Measurements from ENCODE around the gene HOXA2.

The HOXA2 gene

DNA sequence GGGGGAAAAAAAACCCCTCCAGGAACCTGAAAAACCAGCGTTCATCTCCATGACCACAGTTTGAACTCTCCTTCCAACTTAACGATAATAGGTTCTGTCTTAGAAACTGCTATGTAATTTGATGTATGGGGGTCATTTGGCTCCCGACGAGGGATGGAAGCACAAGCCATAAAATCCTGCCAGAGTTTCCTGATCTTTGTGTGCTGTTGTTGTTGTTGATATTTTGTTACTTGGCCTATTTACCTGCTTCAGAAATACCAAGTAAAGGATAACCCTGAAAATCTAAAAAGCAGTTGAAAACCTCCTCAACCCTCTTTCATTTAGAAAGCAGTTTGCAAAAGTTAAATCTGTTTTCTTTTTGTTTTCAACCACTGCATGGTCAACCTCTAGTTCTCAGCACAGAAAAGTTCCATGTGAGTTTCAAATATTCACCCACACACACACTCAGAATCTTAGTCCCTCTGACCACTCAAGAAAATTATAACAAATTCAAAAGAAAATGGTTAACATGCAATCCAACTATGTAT is 9.3 kb upstream of the HOXA2 start:
- no peak for DNase-seq (ENCODE audit: low read depth)

DNA sequence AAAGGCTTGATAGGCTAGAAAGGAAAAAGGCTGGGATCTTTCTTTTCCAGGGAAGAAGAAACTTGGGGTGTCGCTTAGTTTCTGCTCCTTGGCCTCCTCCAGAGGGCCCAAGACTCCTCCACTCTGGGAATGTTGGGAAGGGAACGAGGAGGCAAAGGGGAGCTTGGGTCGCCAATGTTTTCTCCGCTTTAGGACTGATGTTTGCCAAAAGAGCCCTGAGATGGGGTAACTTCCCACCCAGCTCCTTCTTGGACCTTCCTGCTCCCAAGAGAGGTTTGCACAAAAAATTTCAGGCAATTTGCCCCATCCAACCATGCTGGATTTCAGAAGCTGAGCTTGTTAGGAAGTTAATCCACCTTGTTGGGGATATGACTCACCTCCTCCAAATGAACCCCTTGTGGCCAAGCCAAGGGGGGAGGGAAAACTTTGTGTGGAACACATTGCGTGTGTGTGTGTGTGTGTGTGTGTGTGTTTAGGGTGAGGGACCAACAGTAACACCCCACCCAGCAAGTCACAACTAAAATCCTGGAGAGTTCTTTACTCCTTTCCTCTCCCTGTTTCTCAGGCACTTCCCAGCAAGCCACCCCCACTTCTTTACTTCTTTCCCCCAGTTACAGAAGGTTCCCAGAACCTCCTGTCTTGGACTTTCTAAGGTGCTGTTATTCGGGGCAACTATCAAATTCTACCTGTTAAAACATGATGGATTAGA is 8.7 kb upstream of the HOXA2 start:
- DNase-seq (ENCODE audit: low read depth) = no peak

DNA sequence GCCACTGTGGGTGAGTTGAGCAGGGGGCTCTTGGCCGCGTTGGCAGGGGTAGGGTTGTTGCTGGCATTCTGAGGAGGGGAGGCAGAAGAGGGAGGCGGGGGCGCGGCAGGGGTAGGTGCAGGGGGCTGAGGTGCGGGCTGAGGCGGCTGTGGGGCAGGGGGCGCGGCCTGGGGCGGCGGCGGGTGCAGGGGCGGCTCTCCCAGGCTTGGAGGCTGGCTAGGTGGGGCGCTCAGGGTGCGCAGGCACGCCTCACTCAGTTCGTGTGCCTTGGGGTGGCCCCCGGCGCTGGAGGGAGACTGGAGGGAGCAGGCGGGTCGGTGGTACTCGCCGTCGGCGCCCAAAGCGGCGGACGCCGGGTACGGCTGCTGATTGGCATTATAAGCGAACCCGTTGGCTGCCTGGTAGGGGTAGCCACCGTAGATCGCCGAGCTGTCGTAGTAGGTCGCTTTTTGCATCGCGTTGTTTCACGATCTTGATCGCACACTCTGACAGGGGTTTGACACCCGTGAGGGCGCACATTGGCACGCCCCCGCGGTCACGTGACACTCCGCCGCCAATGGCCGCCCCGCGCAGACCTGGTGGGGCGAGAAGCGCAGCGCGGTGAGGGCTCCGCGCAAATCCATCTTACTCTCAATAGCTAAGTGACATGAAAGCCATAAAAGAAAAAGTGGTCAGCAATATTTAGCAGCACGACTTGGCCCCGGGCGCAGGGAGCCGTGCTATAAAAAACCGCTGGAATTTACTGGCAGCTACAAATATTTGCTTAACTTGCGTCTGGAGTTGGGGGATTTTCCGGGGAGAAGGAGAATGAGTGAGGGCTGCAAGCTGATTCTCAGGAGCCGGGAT is 7.9 kb upstream of the HOXA2 start:
- no peak for DNase-seq (ENCODE audit: low read depth)

DNA sequence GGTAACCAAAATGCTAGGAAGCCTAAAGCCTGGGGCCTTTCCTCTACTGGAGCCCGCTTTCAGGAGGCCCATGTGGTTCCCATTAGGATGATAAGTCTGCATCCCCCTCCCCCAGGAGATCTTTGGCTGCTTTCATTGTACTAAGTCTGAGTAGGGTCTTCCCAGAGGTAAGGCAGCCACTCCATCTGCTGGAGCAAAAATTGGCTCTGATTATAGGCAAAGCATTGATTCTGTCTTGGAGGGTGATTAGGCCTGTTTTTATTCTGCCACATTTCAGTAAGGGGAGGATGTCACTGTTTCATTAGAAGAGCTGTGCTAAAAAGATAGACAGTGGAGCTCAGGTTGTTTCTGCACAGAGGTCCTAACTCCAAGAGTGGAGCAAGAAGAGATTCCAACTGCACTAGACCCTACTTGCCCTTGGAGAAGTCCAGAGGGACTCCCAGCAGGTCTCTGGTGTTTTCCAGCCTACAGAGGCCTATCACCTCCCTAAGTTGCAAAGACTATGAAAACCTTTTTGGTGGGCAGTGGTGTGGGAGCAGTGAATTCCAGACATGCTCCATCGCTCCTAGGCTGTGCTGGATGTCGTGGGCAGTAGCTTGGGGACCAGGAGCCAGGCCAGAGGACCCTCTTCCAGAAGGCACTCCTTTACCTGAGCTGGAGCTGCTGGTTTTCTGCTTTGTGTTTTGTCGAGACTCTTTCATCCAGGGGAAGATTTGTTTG is 7.1 kb upstream of the HOXA2 start:
- DNase-seq (ENCODE audit: low read depth) = no peak

DNA sequence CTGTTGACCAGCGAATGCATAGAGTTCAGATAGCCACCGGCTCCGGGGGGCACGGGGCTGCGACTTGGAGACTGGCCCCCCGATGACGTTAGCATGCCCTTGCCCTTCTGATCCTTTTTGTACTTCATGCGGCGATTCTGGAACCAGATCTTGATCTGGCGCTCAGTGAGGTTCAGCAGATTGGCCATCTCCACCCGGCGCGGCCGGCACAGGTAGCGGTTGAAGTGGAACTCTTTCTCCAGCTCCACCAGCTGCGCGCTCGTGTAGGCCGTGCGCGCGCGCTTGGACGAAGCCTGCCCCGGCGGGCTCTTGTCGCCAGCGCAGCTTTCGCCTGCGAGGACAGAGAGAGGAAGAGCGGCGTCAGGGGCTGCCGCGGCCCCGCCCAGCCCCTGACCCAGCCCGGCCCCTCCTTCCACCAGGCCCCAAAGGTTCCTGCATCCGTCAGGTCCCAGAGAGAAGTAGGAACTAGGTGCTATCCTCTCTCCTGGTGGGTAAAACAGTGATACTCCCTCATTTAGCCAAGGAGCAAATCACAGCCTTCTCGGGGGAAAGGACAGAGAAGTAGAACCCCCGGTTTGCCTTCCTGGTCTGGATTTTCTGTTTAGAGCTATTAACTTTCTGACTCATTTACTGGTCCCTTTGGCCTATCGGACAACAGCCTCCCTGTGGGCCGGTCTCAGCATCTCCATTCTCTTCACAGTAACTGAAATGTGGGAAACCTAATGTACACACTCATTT is 6.1 kb upstream of the HOXA2 start:
- no peak for DNase-seq (ENCODE audit: low read depth)

DNA sequence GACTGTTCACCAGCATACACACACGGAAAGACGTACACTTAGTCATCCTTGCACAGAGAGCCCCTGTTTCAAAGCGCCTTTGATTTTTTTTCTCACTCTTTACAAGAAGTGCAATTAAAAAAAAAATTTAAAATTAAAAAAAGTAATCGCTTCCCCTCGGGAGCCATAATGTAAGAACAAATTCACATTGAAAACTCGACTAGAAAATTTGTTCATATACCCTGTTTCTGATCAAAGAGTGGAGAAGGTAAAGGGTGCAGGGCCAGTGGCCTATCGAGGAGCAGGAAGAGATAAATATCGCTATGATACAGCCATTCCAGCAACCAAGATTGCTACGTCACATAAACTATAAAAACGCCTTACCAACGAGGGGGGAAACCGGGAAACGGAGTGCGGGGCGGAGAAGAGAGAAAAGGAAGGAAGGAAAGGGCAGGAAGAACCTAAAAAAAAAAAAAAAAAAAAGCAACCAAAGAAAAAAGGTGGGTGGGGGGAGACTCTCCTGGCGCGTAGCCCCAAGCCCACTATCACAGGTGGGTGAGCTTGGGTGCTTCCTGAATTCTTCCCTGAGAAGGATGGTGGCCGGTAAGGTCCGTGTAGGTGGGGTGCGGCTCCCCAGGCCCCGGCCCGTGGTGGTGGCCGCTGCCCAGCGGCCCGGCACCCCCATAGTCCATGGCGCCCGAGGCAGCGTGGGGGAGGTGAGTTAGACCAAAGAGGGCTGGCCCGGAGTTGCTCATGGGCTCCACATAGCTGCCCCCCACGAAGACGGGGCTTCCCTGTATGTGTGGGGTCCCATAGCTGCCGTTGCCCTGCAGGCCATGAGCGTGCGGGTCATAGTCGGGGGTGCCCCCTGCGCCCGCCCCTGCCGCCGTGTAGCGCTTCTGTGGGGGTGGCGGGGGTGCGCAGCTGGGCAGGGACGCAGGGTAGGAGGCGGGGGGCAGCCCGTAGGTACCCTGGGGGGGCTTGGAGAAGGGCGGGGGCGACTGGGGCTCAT is 5.2 kb upstream of the HOXA2 start:
- DNase-seq (ENCODE audit: low read depth) = no peak

DNA sequence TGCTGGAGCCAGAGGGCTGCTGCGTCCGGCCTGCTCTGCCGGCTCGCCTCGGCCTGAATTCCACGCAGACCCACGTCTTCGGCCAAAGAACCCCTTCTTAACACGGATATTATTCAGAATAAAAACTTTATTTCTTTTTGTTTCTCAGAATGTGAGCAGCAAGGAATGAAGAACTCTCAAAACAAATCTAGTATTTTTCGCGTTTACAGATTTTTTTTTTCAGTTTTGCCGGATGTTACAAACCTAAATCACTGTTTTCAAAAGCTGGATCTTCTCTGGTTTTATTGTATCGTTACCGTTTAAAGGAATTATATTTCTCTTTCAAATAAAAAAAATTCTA is 4.4 kb upstream of the HOXA2 start:
- DNase-seq (ENCODE audit: low read depth) = no peak

DNA sequence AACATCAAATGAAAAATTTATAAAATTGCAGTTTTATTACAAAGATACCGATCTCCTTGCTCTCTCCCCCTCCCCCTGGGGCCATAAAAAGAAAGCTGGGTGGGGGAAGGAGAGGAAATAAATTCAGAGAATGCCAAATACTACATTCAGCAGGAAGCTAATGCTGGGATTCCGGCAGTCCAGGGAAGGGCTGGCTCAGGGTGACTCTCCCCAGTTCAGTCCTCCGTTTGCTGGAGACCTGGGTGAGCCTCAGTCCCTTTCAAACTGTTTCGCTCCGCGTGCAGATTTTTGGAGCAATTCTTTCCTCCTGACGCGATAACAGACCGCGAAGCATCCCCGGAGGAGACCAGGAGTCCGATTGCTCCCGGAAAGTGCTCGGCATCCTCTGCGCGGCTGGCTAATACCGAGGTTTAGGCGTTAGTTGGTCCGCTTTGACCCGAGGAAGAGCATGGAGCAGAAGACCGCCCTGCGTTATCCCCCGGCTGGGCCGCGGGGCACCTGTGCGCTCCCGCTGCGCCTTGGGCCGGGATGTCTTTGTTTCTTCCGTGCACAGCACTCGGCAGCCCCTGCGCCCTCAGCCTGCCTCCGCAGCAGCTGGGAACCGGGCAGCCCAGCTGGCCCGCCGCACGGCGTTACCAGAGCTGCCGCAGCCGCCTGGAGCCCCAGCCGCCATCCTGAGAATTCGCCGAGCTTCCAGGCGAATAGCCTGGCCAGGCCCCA is 3.9 kb upstream of the HOXA2 start:
- DNase-seq (ENCODE audit: low read depth) = no peak

DNA sequence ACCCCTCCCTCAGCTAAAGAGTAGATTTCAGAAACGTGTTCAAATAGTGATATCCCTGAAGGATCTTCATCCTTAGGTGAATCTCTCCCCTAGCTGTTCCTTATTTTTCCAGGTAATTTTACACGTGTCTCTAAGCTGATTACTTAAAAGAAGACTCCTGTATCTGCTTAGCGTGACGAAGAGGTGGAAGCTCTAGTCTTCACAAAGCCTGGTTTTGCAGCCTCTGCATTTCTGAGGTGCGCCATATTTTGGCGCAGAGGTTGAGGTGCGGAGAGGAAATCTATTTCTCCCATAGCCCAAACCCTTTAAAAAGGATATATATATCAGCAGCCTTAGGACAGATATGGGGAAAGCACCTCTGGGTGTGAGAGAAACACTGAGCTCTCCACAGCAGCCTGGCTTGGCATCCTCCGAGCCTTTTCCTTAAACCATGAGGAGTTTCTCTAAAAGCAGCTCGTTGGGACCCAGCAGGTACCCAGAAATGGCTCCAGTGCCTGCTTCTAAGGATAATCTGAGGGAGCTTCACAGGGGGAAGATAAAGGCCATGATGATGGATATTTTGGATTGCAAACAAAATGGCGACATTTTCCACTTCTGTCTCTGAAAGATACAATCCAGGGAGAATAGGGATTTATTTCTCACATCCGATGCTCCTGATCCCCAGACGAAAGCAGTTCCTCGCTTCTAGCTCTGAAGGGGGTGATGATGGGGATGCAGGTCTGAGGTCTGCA is 3.0 kb upstream of the HOXA2 start:
- DNase-seq (ENCODE audit: low read depth) = no peak

DNA sequence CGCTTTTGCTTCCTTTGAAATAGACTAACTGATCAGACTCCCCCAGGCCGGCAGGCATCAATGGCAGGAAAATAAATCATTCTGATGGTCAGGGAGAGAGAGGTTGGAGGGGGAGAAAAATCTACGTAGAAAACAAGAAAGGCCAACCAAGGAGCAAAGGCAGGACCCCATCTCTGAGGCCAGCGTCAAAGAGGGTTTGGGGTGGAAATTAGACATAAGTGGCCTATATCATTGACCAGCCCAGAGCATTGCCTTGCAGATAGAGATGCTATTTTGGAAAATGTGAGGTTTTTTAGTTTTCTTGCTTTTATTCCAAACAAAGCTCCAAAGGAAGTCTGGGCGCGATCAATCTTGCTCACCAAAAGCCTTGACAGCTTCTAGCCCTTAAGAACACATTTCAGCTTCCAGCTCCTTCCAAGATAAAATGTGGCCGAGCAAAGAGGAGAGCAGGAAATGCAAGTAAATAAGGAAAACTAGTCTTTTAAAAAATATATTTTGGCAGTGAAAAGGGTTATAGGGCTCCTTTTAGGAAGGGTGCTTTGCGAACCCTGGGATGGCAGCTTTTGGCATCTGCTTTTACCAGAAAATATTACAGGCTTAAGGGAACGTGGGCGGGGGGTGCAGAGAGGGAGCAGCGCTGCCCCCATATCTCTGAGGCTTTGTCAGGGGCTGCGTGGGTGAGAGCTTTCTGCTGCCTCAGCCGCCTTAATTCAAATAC is 2.0 kb upstream of the HOXA2 start:
- no peak for DNase-seq (ENCODE audit: low read depth)

DNA sequence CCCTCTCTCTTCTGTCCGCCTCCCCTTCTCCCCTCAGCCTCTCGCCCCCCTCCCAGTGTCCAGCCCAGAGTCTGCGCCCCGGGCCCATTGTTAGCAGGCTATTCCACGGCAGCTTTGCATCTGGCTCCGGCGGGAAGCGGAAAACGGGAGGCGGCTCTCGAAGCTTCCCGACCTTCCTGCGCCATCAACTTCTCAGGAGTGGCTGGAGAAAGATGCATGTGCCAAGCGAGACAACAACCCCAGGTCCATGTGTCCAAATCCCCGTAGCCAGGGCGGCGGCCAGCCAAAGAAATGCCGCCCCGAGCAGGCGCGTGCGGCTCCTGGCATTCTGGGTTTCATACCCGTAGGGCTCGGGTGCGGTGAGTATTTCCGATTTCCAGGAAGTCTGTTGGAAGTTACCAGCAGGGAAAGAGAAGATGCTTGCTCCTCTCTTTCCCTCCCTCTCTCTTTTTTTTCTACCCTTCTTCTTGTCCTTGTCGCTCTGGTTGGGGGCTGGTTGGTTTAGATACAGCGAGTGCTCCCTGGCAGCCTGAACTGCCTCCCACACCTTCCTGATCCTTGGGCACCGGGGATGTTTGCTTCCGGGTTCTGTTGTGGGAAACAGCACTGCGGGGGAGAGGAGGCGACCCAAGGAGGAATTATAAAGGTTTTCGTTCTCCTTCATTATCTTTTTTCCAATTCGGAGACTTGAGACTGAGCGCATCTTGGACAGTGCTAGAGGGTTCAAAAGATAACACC is 1.2 kb upstream of the HOXA2 start:
- DNase-seq (ENCODE audit: low read depth) = no peak

DNA sequence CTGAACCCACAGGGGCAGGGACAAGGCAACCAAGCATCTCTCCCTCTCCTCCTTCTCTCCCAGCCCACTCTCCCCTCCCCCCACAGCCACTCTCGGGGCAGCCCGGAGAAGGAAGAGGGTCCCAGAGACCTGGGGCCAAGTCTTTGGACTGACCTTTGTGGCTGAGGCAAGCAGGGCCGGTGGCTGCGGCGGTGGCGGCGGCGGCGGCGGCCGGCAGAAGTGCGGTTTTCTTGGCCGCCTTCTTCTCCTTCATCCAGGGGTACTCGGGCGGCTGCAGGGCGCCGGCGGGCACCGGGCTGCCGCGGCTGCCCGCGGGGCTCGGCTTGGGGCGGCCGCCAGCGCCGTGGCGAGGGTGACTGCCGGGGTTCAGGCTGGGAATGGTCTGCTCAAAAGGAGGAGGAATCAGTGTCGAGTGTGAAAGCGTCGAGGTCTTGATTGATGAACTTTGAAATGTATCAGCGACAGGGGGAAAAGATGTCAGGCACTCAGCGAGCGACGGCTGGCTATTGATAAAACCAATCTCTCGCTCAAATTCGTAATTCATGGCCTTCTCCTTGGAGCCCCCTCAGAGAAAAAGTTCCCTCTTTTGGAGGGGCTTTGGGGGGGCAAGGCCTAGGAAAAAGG is 414 bp downstream of the HOXA2 start:
- DNase-seq (ENCODE audit: low read depth) = no peak

DNA sequence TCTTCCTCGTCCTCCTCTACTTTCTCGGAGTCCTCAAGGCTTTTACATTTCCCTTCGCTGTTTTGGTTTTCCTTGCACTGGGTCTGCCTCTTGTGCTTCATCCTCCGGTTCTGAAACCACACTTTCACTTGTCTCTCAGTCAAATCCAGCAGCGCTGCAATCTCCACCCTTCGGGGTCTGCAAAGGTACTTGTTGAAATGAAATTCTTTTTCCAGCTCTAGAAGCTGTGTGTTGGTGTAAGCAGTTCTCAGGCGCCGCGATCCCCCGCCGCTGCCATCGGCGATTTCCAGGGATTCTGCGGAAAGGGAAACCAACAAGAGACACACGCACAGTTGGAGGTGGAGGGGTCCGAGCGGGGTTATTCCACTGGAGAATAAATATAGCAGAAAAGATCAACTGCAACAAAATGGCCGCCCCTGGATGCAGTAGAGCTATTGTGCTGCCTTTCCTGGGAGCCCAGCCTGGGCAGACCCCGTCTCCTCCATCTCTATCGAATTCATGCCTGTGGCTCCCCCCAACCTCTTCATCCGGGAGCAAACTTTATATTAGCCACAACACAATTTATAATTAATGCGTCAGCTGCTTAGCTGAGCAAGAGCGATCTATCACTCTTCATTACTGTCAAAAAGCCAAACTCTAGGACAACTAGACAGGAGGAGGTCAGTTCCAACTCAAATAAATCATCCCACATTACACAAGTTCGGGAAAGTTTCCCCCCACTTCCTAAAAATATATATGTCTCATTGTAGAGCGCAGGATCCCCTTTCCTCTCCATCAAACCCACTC is 1.1 kb downstream of the HOXA2 start:
- no peak for DNase-seq (ENCODE audit: low read depth)

DNA sequence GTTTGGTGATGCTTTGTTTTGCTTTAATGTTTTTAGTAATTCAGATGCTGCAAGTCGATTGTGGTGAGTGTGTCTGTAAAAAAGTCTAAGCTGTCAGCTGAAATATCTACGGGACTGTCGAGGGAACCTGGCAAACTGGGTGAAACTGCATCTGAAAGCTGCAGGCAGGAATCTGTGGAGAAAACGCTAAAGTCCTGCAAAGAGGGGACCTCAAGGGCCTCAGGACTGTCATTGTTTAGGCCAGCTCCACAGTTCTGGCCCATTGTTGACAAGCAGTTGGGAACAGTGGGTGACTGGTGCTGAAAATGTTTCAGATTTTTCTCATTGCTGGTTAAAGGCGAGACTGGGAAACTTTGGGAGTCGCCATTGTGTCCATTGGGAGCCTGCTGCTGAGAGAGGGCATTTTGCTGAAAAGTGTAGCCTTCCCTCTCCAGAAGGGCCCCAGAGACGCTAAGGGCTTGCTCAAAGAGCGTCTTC is 1.8 kb downstream of the HOXA2 start:
- DNase-seq (ENCODE audit: low read depth) = no peak

DNA sequence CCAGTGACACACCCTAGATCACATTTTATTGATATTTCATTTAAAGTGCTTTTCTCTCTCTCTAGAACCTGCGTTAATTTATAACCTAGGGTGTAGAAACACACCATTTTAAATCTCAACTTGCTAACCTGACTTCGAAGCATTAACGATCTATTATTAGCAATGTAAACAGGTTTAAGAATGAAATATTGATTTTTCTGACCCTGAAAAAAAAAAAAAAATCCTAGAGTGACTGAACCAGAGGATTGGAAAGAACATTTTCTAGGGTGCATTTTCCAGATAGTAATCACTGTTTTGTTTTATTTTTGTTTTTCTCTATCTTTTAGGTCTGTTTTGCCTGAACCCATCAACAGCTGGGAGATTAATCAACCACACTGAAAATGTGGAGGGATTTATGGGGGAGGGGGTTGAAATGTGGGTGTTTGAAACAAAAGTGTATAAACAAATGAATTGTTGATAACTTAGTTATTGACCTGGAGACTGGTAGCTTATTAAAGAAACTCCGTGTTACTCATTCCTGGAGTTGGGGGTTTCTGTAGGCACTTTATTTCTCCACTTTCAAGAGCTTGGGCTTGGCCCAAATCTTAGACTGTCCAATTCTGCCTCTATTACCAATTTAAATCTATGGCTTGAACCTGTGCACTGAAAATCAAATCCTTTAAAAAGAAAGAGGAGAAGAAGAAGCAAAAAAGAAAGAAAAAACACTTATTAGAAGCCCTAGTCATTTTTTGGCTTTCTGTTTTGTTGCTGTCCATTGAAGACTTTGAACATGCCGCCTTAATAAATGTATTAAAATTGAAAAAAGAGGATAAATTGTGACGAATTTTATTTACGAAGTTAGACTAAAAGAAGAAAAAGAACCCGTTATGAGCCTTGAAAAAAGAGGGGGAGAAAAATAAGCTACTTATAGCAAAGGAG is 2.8 kb downstream of the HOXA2 start:
- DNase-seq (ENCODE audit: low read depth) = no peak
